GM18499 (cell line): ENCODE results near the gene ABHD14A.
A peak's percentile ranks its signal among the peaks of the same experiment; 100 is the strongest.

ENCODE experiments used
- ATAC-seq: cut with Tn5 transposase; IDR thresholded peaks from one replicate; pipeline ENCODE4 v1.9.1; 2021; ENCODE audit warnings: moderate number of reproducible peaks; ENCODE audit not compliant: insufficient read depth, unreplicated experiment

Gene ABHD14A

DNA sequence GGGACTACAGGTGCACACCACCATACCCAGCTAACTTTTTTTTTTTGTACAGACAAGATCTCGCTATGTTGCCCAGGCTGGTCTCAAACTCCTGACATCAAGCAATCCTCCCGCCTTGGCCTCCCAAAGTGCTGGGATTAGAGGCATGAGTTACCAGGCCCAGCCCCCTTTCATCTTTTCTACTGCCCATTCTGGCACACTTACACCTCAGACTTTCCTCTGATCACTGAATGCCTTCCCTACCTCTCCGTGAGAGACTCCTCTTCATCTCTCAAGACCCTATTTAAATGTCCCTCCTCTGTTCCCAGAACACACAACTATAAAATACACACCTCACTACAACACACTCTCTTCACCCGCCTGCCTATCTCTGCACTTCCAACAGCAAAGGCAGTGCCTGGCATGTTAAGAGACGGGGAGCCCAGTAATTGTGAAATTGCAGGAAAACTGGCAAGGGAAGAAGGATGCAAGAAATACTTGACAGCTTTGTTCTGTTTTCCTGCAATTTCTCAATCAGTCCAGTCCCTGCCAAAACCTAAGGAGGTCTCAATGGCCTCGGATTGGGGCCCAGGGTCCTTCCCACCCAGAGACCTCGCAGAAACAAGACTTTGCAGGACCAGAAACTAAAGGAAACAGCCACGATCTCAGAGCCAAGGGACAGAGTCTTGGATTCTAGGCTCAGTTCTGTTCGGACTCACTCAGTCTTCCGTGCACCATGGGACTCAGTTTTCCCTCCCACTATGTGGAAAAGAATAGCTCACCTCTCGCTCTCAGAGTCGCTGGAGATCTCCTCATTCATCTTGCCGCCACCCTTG is 34.0 kb upstream of the ABHD14A start:
- no peak for ATAC-seq

DNA sequence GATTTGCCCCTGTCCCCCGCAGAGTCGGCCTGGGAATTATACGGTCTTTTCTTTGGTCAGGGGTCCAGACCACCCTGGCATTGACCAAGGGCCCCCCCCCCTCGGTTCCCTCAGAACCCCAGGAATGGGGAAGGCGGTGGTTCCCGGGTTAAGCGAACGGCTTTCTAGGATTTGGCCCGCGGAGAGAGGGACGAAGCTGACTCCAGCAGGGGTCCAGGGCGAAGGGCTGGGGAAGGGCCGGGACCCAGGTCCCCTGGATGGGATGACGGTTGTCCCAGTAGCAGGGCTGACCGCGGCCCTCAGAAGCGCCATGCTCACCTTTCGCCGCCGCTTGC is 33.4 kb upstream of the ABHD14A start:
- no peak for ATAC-seq

- ATAC-seq = peak; percentile 94
Observed at GRCh38 chr3:51941798-51942602, 32.9 kb upstream of the ABHD14A start, which contains the start of the genes PARP3 and RRP9. TSS of gene PARP3 (plus strand) at chr3:51942363. CDS start at chr3:51943356, 993 bp downstream. TSS of gene RRP9 (minus strand) at chr3:51941904. CDS start at chr3:51941867, 37 bp downstream.

GRCh38 chr3:51942603-51943450 is 32.0 kb upstream of the ABHD14A start:
- ATAC-seq = no peak

- no peak for ATAC-seq
Observed at GRCh38 chr3:51943451-51944391, 31.1 kb upstream of the ABHD14A start.

GRCh38 chr3:51944451-51945021 is 30.3 kb upstream of the ABHD14A start:
- no peak for ATAC-seq

DNA sequence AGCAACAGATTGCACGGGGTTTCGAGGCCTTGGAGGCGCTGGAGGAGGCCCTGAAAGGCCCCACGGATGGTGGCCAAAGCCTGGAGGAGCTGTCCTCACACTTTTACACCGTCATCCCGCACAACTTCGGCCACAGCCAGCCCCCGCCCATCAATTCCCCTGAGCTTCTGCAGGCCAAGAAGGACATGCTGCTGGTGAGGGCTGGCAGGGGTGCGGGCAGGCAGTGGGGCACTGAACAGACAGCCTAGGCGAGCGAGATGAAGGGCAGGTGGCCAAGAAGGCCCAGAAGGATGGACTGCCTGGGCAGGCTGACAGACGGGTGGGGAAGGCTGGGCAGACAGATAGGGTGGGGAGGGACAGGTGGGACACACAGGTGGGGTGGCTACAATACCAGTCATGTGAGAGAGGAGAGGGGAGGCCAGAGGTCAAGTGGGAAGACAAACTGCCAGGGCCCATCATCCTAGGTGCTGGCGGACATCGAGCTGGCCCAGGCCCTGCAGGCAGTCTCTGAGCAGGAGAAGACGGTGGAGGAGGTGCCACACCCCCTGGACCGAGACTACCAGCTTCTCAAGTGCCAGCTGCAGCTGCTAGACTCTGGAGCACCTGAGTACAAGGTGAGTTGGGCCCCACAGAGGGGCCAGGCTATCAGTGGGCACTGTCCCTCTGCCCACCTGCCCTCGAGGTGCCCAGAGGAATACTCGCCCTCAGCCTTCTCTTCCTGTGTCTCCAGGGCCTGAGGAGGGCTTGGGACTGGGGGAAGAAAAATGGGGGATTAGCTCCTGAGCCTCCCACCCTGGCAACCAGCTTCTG is 29.6 kb upstream of the ABHD14A start:
- ATAC-seq = no peak

GRCh38 chr3:51945926-51946705 is 28.7 kb upstream of the ABHD14A start:
- ATAC-seq = no peak

DNA sequence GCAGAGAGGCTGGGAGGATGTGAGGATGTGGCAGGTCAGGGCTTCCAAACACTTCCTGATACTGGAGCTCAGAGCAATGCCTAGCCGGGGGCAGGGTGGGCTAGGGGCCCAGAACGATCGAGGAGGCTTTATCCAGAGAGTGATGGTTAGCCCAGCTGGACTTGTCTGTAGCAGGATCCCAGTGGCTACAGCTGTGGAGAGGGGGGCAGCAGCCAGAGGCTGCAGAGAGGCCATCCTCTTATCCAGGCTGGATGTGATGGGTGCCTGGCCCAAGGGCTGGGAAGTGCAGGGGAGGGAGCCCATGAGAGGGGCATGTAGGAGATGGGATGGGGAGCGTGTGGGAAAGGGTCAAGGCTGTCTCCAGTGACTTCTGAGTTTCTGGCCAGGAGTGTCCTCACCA is 28.1 kb upstream of the ABHD14A start:
- no peak for ATAC-seq

- ATAC-seq = no peak
Observed at GRCh38 chr3:51947215-51947900, 27.5 kb upstream of the ABHD14A start.

GRCh38 chr3:51948016-51948580 is 26.8 kb upstream of the ABHD14A start:
- no peak for ATAC-seq

- ATAC-seq = no peak
Observed at GRCh38 chr3:51949121-51949520, 25.7 kb upstream of the ABHD14A start.

GRCh38 chr3:51950899-51951298 is 24.0 kb upstream of the ABHD14A start:
- ATAC-seq = no peak

GRCh38 chr3:51953445-51953844 is 21.4 kb upstream of the ABHD14A start:
- no peak for ATAC-seq

GRCh38 chr3:51954105-51954504 is 20.8 kb upstream of the ABHD14A start:
- no peak for ATAC-seq

- ATAC-seq = no peak
Observed at GRCh38 chr3:51954713-51955112, 20.2 kb upstream of the ABHD14A start.
